Measurements from ENCODE around the gene NDUFAF8.
"Not testable (repeated sequence)": the region's sequence is repeated elsewhere in the genome, so short reads cannot be mapped to it uniquely, and the experiment has no call there.

NDUFAF8 gene

GRCh38 chr17:81227630-81228029 lies 11.5 kb upstream of the NDUFAF8 start:
- not testable (repeated sequence) for DNase-seq

DNA sequence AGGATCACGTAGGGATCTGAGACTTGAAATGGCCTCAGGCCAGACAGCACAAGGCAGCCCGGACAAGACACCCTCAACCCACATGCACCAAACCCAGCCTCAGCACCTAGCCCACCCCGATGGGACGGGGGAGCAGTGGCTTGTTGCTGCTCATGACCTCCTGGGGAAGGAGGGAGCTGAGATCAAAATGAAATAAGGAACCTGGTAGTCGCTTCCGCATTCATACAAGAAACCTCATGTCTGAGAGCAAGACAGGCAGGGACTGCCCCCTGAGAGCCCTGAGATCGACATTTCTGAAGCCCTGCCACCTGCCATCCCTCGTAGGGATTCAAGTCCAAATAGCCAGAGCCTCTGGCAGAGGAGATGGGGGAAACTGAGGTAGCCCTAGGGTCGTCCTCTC lies 10.7 kb upstream of the NDUFAF8 start:
- DNase-seq = no peak

GRCh38 chr17:81228834-81229665 lies 10.1 kb upstream of the NDUFAF8 start:
- DNase-seq = no peak

GRCh38 chr17:81229666-81229920 lies 9.5 kb upstream of the NDUFAF8 start:
- DNase-seq = no peak

DNA sequence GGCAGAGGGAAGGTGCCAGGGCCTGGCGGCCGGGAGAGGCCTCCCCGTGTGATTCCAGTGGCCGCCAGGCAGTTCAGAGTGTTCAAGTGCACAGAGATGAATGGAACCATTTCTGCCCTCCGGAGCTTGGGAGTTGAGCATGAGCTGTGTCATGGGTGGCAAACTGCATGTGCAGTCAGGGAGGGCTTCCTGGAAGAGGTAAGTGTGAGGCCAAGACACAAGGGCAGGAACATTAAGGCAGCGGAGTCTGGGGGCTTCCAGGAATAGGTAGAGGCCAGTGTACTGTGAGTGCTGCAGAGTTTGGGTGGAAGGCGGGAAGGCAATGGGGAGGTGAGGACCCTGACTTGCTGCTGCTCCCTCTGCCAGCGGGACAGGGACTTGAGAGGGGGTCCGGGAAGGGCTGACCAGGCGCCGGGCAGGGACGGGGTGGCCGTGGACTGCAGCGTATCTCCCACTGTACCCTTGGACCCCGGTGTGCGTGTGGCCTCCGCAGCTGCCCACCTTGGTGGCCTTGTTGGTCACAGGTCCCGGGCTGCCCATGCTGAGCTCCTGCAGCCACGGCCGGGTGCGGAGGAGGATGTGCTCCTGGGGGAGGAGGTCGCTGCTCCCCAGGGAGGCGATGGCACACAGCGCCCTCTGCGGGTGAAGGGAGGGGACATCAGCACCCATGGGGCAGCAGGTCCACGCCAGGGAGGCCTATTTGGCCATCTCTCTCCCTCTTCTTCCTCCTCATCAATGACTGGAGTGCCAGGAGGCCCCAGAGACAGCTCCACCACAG lies 8.9 kb upstream of the NDUFAF8 start:
- DNase-seq = no peak

DNA sequence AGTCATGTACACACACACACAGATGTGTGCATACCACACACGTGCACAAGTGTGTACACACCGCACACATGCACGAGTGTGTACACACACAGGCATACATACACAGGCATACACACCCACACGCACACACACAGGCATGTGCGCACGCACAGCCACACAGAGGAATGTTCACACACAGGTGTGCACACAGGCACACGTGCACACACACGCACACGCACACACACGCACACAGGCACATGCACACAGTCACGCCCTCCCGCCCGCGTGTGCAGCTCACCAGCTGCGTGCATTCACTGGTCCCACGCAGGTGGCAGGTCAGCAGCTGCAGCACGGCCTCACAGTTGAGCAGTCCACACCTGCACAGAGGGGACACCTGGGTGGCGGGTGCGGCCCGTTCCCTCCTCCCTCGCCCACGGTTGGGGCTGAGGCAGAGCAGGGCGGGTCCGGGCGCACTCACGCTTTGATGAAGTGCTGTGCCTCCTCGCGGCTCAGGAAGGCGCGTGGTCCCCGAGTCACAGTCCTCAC lies 7.9 kb upstream of the NDUFAF8 start:
- no peak for DNase-seq

- DNase-seq = no peak
Observed at GRCh38 chr17:81231766-81232581, 7.1 kb upstream of the NDUFAF8 start.

DNA sequence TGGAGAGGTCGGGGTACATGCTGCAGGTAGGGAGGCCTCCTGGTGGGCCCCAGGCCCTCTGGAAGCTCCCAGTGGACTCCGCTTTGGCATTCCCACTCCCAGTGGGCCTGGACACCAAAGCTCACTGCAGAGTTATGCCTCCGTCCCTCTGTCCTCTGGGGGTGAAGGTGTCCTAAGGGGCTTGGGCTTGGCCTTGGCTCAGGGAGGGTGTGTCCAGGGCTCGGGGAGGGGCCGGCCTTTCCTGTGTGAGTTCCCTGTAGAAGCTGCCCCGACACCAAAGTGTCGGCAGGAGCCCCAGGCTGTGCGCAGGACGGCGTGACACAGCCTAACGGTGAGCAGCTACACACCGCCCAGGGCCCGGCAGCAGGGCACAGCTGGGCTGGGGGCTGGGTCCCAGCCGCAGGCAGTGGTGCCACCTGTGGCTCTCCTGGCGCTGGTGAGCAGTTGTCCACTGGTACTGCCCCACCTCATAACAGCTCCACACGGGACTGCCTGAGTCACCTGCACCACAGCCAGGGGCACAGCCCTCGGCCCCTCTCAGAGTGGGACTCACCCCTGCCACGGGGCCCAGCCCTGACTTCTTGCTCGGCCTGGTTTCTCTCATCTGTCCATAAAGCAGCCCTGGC lies 6.4 kb upstream of the NDUFAF8 start:
- no peak for DNase-seq

DNA sequence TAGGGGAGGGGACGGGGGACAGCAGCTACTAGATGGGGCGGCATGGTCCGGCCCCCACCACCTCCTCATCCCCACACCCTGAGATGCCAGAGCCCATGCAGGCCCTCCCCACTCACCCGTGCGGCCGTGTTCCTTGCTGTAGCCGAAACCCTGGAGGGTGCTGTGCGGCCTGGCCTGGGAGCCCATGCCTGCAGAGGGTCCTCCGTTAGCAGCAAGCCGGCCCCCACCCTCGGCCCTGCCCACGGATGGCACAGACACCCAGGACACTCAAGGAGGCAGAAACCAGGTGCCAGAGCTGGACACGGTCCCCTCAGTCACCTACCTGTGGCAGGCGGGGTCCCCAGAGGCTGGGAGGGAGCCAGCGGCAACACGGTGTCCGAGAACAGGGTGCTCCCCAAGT lies 5.8 kb upstream of the NDUFAF8 start:
- no peak for DNase-seq

GRCh38 chr17:81233811-81234505 lies 5.2 kb upstream of the NDUFAF8 start:
- DNase-seq = no peak

- no peak for DNase-seq
Observed at GRCh38 chr17:81234506-81234855, 4.6 kb upstream of the NDUFAF8 start.

DNA sequence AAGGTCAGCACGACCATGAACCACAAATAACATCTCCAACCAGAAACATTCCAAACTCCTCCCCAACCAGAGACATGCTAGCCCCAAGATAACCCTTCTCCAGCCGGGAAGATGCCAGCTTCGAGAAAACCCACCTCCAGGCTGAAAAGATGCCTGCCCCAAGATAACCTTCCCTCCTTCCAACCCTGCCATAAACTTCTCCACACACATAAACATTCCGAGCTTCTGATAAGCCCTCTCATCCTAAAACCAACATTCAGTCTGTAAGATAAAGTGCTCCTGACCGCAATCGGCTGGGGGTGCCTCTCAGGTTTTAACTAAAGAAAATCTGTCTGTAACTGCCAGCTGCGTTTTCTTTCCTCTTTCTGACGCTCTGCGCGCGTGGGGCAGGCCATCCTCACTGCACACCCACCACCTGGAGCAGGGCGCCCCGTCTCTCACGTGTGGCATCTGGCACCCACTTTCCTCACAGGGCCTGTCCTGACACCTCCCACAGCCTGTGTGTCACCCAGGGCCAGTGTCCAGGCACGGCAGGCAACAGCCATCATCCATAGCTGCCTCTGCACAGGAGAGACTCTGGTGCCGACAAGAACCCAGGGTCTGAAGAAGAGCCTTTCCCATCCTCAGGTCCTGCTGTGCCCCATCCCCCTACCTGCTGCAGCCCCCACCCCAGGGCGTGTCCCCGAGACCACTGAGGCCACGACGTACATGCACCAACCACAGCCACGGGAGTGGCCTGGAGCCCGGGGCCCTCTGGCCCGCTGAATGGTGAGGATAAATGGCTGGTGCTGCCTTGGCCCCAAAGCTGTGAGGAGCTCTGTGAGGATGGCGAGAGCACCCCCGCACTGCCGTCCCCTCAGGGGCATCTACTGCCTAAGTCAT lies 3.9 kb upstream of the NDUFAF8 start:
- no peak for DNase-seq

DNA sequence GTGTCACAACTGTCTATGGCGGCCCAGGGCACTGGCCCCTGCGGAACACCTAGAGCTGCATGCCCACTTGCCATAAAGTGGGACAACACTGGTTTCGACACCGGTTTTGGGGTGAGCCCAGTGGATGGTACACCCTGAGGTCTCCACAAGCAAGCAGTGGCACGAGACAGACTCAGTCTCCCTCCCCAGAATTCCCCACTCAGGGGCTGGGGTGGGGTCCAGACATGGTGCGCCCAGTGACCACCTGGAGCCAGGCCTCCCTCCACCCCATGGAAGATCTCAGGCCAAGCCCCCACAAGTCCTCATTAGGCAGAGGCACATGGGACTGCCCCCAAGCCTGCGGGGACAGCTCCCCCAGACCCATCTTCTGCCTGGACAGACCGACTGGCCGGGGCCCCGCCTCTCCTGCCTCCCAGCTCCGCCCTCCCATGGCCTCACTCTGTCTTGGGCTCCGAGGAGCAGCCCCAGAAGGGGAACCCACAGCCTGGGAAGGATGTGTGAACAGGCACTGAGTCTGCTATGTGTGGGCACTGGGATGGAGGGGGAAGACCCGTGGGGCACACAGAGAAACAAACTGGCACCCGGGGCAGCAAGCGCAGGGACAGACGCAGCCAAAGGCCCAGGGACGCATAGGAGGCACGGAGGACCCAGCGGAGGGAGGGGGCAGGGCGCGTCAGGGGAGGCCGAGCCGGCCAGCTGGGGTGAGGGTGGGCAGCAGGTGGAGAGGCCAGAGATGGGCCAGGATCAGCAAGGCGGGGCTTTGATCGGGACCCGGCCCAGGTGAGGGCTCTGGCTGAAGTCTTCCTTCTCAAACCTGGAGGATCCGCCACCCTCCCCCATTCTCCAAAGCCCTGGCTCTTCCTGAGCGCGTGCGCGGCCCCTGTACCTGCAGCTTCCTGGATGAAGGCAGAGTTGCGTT lies 3.0 kb upstream of the NDUFAF8 start:
- no peak for DNase-seq

- no peak for DNase-seq
Observed at GRCh38 chr17:81236784-81237183, 2.3 kb upstream of the NDUFAF8 start.

DNA sequence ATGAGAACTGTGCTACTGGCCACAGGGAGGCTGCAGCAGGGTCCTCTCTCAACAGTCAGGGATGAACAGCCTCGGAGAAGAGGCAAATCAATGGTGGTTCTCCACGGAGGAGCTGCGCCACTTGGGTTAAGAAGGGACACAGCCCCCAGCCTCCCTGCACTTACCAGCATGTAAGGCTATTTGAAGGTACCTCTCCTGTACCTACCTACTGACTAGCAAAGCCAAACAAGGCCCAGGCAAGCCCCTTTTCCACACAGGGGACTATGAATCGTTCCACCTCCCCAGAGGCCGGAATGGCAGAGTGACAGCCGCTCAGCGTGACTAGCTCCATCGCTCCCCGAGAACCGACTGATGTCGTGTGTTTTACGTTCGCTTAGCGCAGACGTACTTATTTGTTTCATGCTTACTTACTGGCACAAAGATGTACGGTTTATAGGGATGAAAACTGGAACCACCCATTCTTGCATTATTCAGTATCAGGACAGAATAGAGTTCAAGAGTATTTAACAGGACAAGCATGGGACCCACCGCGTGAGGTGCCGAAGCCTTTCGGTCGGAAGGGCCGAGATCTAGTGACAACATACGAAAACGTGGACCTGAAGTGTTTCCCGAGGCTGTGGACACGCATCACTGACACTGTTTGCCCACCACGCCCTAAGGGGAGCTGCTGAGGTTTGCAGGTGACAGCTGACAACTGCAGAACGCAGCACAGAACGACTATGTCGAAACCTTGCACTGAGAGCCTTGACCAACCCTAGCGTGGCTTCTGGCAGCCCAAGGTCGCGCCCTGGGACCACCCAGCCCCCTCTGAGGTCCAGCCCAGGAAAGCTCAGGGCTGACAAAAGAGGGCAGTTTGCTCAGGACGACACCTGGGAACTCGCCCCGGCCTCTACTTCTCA lies 1.3 kb upstream of the NDUFAF8 start:
- no peak for DNase-seq

DNA sequence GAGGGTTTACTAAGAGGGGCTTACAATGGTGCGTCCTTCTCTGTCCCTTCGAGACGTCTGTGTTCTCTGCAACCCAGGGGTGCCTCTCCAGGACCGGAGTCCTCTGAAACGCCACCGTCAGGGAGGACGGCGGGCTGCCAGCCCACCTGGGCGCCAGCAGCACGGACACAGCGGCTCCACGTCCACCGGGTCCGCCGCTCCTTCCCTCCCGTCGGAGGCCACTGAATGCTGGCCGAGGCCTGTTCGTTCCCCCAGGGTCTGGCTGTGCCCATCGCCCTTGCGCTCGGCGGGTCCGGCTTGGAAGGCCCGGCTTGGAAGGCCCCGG lies 666 bp upstream of the NDUFAF8 start:
- no peak for DNase-seq

DNA sequence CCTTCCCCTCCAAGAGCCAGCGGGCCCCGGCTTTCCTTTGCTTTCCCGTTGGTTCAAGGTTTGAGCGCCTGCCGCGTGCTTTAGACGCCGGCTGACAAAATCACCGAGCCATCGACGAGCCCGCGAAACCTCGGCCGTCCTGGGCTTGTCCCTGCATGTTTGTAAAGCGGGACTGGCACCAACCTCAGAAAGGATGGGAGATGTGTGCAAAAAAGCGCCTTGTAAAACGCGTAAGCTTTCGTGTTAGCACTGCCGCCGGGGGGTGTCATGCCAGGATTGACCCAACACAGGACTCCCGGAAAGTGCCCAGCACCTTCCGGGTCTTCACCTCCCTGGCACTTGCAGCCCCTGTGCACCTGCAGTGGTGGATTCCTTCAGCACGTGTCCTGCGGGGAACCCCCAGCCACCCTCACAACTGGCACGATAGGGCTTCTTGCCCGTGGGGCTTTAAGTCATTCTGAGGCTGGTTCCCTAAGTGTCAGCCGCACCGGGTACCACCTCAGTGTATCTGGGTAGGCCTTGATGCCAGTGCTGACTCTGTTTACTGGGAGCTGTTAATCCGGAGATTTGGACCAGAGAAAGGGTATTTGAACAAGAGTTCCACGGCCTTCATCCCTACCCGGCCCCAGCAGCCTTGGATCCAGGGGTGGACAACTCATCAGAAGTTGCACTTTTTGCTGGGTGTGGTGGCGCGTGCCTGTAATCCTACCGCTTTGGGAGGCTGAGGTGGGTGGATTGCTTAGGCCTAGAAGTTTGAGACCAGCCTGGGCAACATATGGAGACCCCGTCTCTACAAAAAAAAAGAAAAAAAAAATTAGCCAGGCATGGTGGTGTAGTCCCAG lies 817 bp downstream of the NDUFAF8 start:
- peak; percentile 44 for DNase-seq

DNA sequence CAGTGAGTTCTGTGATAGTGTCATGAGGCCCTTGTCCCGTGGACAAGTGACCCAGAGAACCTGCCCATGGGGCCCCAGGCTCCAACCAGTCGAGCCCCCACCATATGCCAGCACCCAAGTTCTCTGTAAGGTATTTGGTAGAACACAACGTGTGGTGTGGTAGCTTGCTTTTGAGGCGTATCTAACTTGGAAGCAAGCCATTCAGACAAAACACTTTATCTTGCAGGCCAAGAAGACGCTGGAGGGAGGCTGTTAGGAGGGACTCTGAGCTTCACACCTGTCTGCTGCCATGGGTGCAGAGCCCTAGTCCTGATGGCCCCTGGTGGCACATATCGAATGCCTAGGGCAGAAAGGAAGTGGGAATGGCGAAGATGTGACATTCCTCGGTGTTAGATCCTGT lies 1.6 kb downstream of the NDUFAF8 start:
- no peak for DNase-seq
